GM21825 (cell line): ENCODE results near the gene PDCD5.

Source experiments
- ATAC-seq: cut with Tn5 transposase; IDR thresholded peaks from one replicate; pipeline ENCODE4 v1.9.1; 2021; ENCODE audit warnings: mild to moderate bottlenecking, moderate library complexity; ENCODE audit not compliant: unreplicated experiment

Gene PDCD5

GRCh38 chr19:32627714-32628270, 46.8 kb downstream of the PDCD5 start:
- no peak for ATAC-seq

GRCh38 chr19:32630338-32630737, 49.3 kb downstream of the PDCD5 start:
- no peak for ATAC-seq

- no peak for ATAC-seq
Measured at GRCh38 chr19:32631381-32631780, 50.4 kb downstream of the PDCD5 start.
